ENCODE data around the gene JADE2.
"Not testable (repeated sequence)": the region's sequence is repeated elsewhere in the genome, so short reads cannot be mapped to it uniquely, and the experiment has no call there.

The JADE2 gene

GRCh38 chr5:134524826-134525682, at the start of gene JADE2:
JADE2 (plus strand) TSS chr5:134525670; CDS start chr5:134535858, 10,188 bp downstream.
- peak; percentile 82 for DNase-seq (ENCODE audit: low read depth)

GRCh38 chr5:134477462-134478245, 47.8 kb upstream of the JADE2 start:
- DNase-seq (ENCODE audit: low read depth): peak; percentile 22

- DNase-seq (ENCODE audit: low read depth): no peak
Observed at GRCh38 chr5:134479839-134480238, 45.6 kb upstream of the JADE2 start.

- DNase-seq (ENCODE audit: low read depth): no peak
Observed at GRCh38 chr5:134489227-134489944, 36.1 kb upstream of the JADE2 start.

GRCh38 chr5:134490255-134490924, 35.1 kb upstream of the JADE2 start:
- no peak for DNase-seq (ENCODE audit: low read depth)

- DNase-seq (ENCODE audit: low read depth): no peak
Observed at GRCh38 chr5:134490925-134491271, 34.6 kb upstream of the JADE2 start.

GRCh38 chr5:134491841-134492442, 33.5 kb upstream of the JADE2 start:
- DNase-seq (ENCODE audit: low read depth): no peak

GRCh38 chr5:134492568-134492967, 32.9 kb upstream of the JADE2 start:
- DNase-seq (ENCODE audit: low read depth): no peak

- no peak for DNase-seq (ENCODE audit: low read depth)
Observed at GRCh38 chr5:134493461-134494055, 31.9 kb upstream of the JADE2 start.

- DNase-seq (ENCODE audit: low read depth): no peak
Observed at GRCh38 chr5:134494780-134495179, 30.7 kb upstream of the JADE2 start.

- not testable (repeated sequence) for DNase-seq (ENCODE audit: low read depth)
Observed at GRCh38 chr5:134499905-134500304, 25.6 kb upstream of the JADE2 start.

- DNase-seq (ENCODE audit: low read depth): peak; percentile 15
Observed at GRCh38 chr5:134500699-134501430, 24.6 kb upstream of the JADE2 start.

GRCh38 chr5:134502259-134502658, 23.2 kb upstream of the JADE2 start:
- DNase-seq (ENCODE audit: low read depth): no peak

- DNase-seq (ENCODE audit: low read depth): peak; percentile 99
Observed at GRCh38 chr5:134503088-134503936, 22.2 kb upstream of the JADE2 start.

GRCh38 chr5:134503937-134504437, 21.5 kb upstream of the JADE2 start:
- DNase-seq (ENCODE audit: low read depth): no peak

GRCh38 chr5:134504629-134505300, 20.7 kb upstream of the JADE2 start:
- DNase-seq (ENCODE audit: low read depth): no peak

- peak; percentile 43 for DNase-seq (ENCODE audit: low read depth)
Observed at GRCh38 chr5:134506054-134507039, 19.1 kb upstream of the JADE2 start.

All from ELR (cell line).